SK-N-SH treated with all-trans-retinoic acid at 6 μM for 48 hours (cell line): ENCODE data around the gene BPTF.
"Not testable (repeated sequence)": the region's sequence is repeated elsewhere in the genome, so short reads cannot be mapped to it uniquely, and the experiment has no call there.

ENCODE experiments used
- ATAC-seq: fragments of 200-7000 bp; cut with Tn5 transposase; 3 replicates; pipeline ENCODE4 v1.9.1; 2020; ENCODE audit warnings: mild to moderate bottlenecking, moderate library complexity
- ARNTL ChIP-seq: fragments of 450-650 bp; formaldehyde crosslinking; IDR thresholded peaks from 2 replicates; pipeline ENCODE4 v1.5.0; 2020; ENCODE audit warnings: low read depth, mild to moderate bottlenecking, moderate library complexity, borderline replicate concordance
- BACH2 ChIP-seq: fragments of 250-450 bp; sonication (Bioruptor Pico); IDR thresholded peaks from 2 replicates; pipeline ENCODE4 v1.9.0; 2021; ENCODE audit warnings: mild to moderate bottlenecking, borderline replicate concordance
- CREB5 ChIP-seq: fragments of 250-450 bp; sonication (Bioruptor Pico); IDR thresholded peaks from 2 replicates; pipeline ENCODE4 v1.5.1; 2020; ENCODE audit warnings: low read depth, mild to moderate bottlenecking, moderate library complexity
- CSDC2 ChIP-seq: fragments of 250-450 bp; sonication (Bioruptor Pico); IDR thresholded peaks from 2 replicates; pipeline ENCODE4 v1.5.0; 2020; ENCODE audit warnings: mild to moderate bottlenecking, moderate library complexity
- CSRNP3 ChIP-seq: fragments of 250-450 bp; sonication (Bioruptor Pico); IDR thresholded peaks from 2 replicates; pipeline ENCODE4 v1.5.1; 2021; ENCODE audit warnings: mild to moderate bottlenecking, moderate library complexity
- ESRRG ChIP-seq: fragments of 250-450 bp; sonication (Bioruptor Pico); IDR thresholded peaks from 2 replicates; pipeline ENCODE4 v1.6.1; 2021; ENCODE audit warnings: mild to moderate bottlenecking
- GLIS3 ChIP-seq: fragments of 250-450 bp; sonication (Bioruptor Pico); IDR thresholded peaks from 2 replicates; pipeline ENCODE4 v1.5.0; 2020; ENCODE audit warnings: mild to moderate bottlenecking, moderate library complexity
- ISL1 ChIP-seq: fragments of 250-450 bp; sonication (Bioruptor Pico); IDR thresholded peaks from 2 replicates; pipeline ENCODE4 v2.1.2; 2022; ENCODE audit warnings: mild to moderate bottlenecking, moderate library complexity
- OSR1 ChIP-seq: fragments of 250-450 bp; sonication (Bioruptor Pico); IDR thresholded peaks from 2 replicates; pipeline ENCODE4 v1.8.0; 2022; ENCODE audit warnings: moderate library complexity, mild to moderate bottlenecking, inconsistent platforms
- POU6F1 ChIP-seq: fragments of 250-450 bp; sonication (Bioruptor Pico); IDR thresholded peaks from 2 replicates; pipeline ENCODE4 v1.8.0; 2021; ENCODE audit warnings: low read depth, mild to moderate bottlenecking, moderate library complexity, borderline replicate concordance
- PPARA ChIP-seq: fragments of 250-450 bp; sonication (Bioruptor Pico); IDR thresholded peaks from 2 replicates; pipeline ENCODE4 v1.5.0; 2020; ENCODE audit warnings: mild to moderate bottlenecking, borderline replicate concordance
- RARB ChIP-seq: fragments of 250-450 bp; sonication (Bioruptor Pico); IDR thresholded peaks from 2 replicates; pipeline ENCODE4 v1.8.0; 2021; ENCODE audit warnings: mild to moderate bottlenecking, moderate library complexity
- SNAI2 ChIP-seq: fragments of 250-450 bp; sonication (Bioruptor Pico); IDR thresholded peaks from 2 replicates; pipeline ENCODE4 v1.5.0; 2020; ENCODE audit warnings: mild to moderate bottlenecking, moderate library complexity
- TCF4 ChIP-seq: fragments of 250-450 bp; sonication (Bioruptor Pico); IDR thresholded peaks from 2 replicates; pipeline ENCODE4 v1.8.0; 2021; ENCODE audit warnings: mild to moderate bottlenecking, moderate library complexity, borderline replicate concordance
- TOX ChIP-seq: fragments of 250-450 bp; sonication (Bioruptor Pico); IDR thresholded peaks from 2 replicates; pipeline ENCODE4 v1.8.0; 2021; ENCODE audit warnings: mild to moderate bottlenecking, moderate library complexity, borderline replicate concordance
- ZC3H10 ChIP-seq: fragments of 250-450 bp; sonication (Bioruptor Pico); IDR thresholded peaks from 2 replicates; pipeline ENCODE4 v1.5.1; 2021; ENCODE audit warnings: mild to moderate bottlenecking, moderate library complexity
- ZFP30 ChIP-seq: fragments of 450-650 bp; formaldehyde crosslinking; IDR thresholded peaks from 2 replicates; pipeline ENCODE4 v1.5.0; 2022; ENCODE audit warnings: mild to moderate bottlenecking, moderate library complexity
- ZNF565 ChIP-seq: fragments of 450-650 bp; formaldehyde crosslinking; conservative IDR thresholded peaks from 2 replicates; pipeline ENCODE4 v1.5.0; 2020; ENCODE audit warnings: low read depth, mild to moderate bottlenecking, moderate library complexity
- ZNF70 ChIP-seq: fragments of 450-650 bp; formaldehyde crosslinking; IDR thresholded peaks from 2 replicates; pipeline ENCODE4 v1.5.0; 2020; ENCODE audit warnings: mild to moderate bottlenecking, moderate library complexity
- ZNF8 ChIP-seq: fragments of 450-650 bp; formaldehyde crosslinking; IDR thresholded peaks from 2 replicates; pipeline ENCODE4 v1.5.0; 2020; ENCODE audit warnings: mild to moderate bottlenecking, moderate library complexity

The BPTF gene

GRCh38 chr17:67947325-67947813 lies 122.1 kb downstream of the BPTF start:
- no peak for ATAC-seq
- no peak for TF ChIP-seq ZC3H10 (CRISPR knock-in tag)
- no peak for TF ChIP-seq POU6F1 (CRISPR knock-in tag)
- no peak for TF ChIP-seq ZFP30
- no peak for TF ChIP-seq ZNF70 (CRISPR knock-in tag)
- TF ChIP-seq OSR1 (CRISPR knock-in tag), result no peak
- TF ChIP-seq SNAI2 (CRISPR knock-in tag), result no peak
- no peak for TF ChIP-seq GLIS3
- no peak for TF ChIP-seq ISL1
- TF ChIP-seq, all 23 proteins: peak for 0

- ATAC-seq, result no peak
- TF ChIP-seq ZNF8 (CRISPR knock-in tag), result no peak
- TF ChIP-seq GLIS3, result no peak
- no peak for TF ChIP-seq ZNF565 (CRISPR knock-in tag)
- TF ChIP-seq ESRRG (CRISPR knock-in tag), result no peak
- no peak for TF ChIP-seq ZNF70 (CRISPR knock-in tag)
- no peak for TF ChIP-seq BACH2 (CRISPR knock-in tag)
- TF ChIP-seq ARNTL (CRISPR knock-in tag), result no peak
- no peak for TF ChIP-seq CSRNP3 (CRISPR knock-in tag)
- no peak for TF ChIP-seq TOX
- TF ChIP-seq RARB (CRISPR knock-in tag), result no peak
- TF ChIP-seq POU6F1 (CRISPR knock-in tag), result no peak
- TF ChIP-seq ISL1, result no peak
- no peak for TF ChIP-seq SNAI2 (CRISPR knock-in tag)
- no peak for TF ChIP-seq CSDC2 (CRISPR knock-in tag)
These were observed 125.6 kb downstream of the BPTF start for GRCh38 chr17:67950945-67951344.

- ATAC-seq, result no peak
- TF ChIP-seq CREB5 (CRISPR knock-in tag) (no peak), ZNF8 (CRISPR knock-in tag) (no peak), CSDC2 (CRISPR knock-in tag) (no peak), TCF4 (CRISPR knock-in tag) (no peak), POU6F1 (CRISPR knock-in tag) (no peak), SNAI2 (CRISPR knock-in tag) (no peak), ISL1 (no peak), ZC3H10 (CRISPR knock-in tag) (no peak), OSR1 (CRISPR knock-in tag) (no peak), GLIS3 (no peak), PPARA (CRISPR knock-in tag) (no peak), ZNF565 (CRISPR knock-in tag) (no peak), ESRRG (CRISPR knock-in tag) (no peak), TOX (no peak), CSRNP3 (CRISPR knock-in tag) (no peak), ARNTL (CRISPR knock-in tag) (no peak)
These were observed 134.2 kb downstream of the BPTF start for GRCh38 chr17:67959510-67959909.

- not testable (repeated sequence) for ATAC-seq
These were observed 135.0 kb downstream of the BPTF start for GRCh38 chr17:67960276-67960675.

GRCh38 chr17:67962156-67962555 lies 136.9 kb downstream of the BPTF start:
- ATAC-seq, result not testable (repeated sequence)

GRCh38 chr17:67963145-67963572 lies 137.9 kb downstream of the BPTF start:
- ATAC-seq, result peak; percentile 92
